Measurements from ENCODE around the gene NCAPH2.
A peak's percentile ranks its signal among the peaks of the same experiment; 100 is the strongest.

NCAPH2 gene

GRCh38 chr22:50490531-50491308 lies 17.3 kb upstream of the NCAPH2 start:
- FAIRE-seq: no peak

- FAIRE-seq: no peak
These were observed 10.9 kb upstream of the NCAPH2 start for GRCh38 chr22:50497093-50497492.

GRCh38 chr22:50498322-50498890 lies 9.6 kb upstream of the NCAPH2 start:
- FAIRE-seq: peak; percentile 57

- FAIRE-seq: no peak
These were observed 7.6 kb upstream of the NCAPH2 start for GRCh38 chr22:50500452-50500851.

GRCh38 chr22:50502096-50502495 lies 5.9 kb upstream of the NCAPH2 start:
- no peak for FAIRE-seq

- FAIRE-seq: no peak
These were observed 5.2 kb upstream of the NCAPH2 start for GRCh38 chr22:50502628-50503474.

- no peak for FAIRE-seq
These were observed 4.4 kb upstream of the NCAPH2 start for GRCh38 chr22:50503475-50504145.

GRCh38 chr22:50504369-50505211 lies 3.4 kb upstream of the NCAPH2 start:
- no peak for FAIRE-seq

- no peak for FAIRE-seq
These were observed 2.7 kb upstream of the NCAPH2 start for GRCh38 chr22:50505276-50505775.

- FAIRE-seq: no peak
These were observed 2.0 kb upstream of the NCAPH2 start for GRCh38 chr22:50505776-50506610.

GRCh38 chr22:50506611-50507420 lies 1.2 kb upstream of the NCAPH2 start:
- no peak for FAIRE-seq

GRCh38 chr22:50507421-50507990 lies 518 bp upstream of the NCAPH2 start, which contains the start of gene LMF2:
LMF2 (minus strand) TSS chr22:50507702; CDS start chr22:50507675, 27 bp downstream.
- FAIRE-seq: no peak

GRCh38 chr22:50508897-50509296 lies 873 bp downstream of the NCAPH2 start:
- FAIRE-seq: no peak

GRCh38 chr22:50513175-50513574 lies 5.2 kb downstream of the NCAPH2 start:
- FAIRE-seq: no peak

- no peak for FAIRE-seq
These were observed 8.0 kb downstream of the NCAPH2 start for GRCh38 chr22:50516068-50516467.

- no peak for FAIRE-seq
These were observed 8.9 kb downstream of the NCAPH2 start for GRCh38 chr22:50516891-50517290.

GRCh38 chr22:50517495-50518260 lies 9.7 kb downstream of the NCAPH2 start:
- FAIRE-seq: no peak

GRCh38 chr22:50518606-50519005 lies 10.6 kb downstream of the NCAPH2 start:
- FAIRE-seq: no peak

- FAIRE-seq: no peak
These were observed 11.1 kb downstream of the NCAPH2 start for GRCh38 chr22:50519151-50519550.

All from A204.1 (cell line).